ENCODE results near the gene C12orf43. TPM values are rescaled to one million over a fixed set of nuclear protein-coding genes. Genes with fewer than 3 reads are reported as not detected.
"Not testable (repeated sequence)": the region's sequence is repeated elsewhere in the genome, so short reads cannot be mapped to it uniquely, and the experiment has no call there.

C12orf43 gene
- total and polyA plus RNA-seq, 2 donors: 13.1 to 16.4 TPM

DNA sequence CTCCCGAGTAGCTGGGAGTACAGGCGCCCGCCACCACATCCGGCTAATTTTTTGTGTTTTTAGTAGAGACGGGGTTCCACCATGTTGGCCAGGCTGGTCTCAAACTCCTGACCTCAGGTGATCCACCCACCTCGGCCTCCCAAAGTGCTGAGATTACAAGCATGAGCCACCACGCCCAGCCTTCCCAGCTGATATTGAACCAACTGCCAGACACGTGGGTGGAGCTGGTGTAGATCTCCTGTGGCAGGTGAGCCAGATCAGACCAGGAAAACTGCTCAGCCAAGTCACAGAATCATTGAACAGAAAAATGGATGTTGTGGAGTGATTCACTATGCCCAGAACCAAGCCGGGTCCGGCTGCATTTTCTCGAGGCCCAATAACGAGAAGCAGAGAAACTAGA is 31.1 kb upstream of the C12orf43 start:
- H3K4me3 ChIP-seq (ENCODE audit: low read depth, low read length); H3K4me1 ChIP-seq (ENCODE audit: insufficient read depth); H3K27ac ChIP-seq (ENCODE audit: low read depth); H3K36me3 ChIP-seq (ENCODE audit: insufficient read depth); DNase-seq (ENCODE audit: extremely low spot score): not testable (repeated sequence)
- 85% methylated on average over 12 of the region's 12 CpGs for WGBS

DNA sequence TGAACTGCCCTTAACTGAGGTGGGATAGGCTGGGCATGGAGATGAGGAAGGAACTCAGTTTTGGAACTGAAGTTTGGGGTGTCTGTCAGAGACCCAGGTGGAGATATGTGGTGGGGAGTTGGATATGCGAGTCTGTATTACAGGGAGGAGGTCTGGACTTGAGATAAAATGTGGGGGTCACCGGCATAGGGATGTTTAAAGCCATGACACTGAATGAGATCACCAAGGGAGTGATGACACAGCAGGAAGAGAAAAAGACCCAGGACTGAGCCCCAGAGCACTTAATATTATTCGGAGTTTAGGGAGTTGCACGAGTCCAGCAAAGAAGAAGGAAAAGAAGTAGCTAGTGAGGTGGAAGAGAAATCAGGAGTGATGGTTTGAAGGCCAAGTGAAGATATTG is 26.8 kb upstream of the C12orf43 start:
- H3K4me1 ChIP-seq (ENCODE audit: insufficient read depth): no peaks in the 10 kb centered on the region
- no peak overlapping the region for H3K27ac ChIP-seq (ENCODE audit: low read depth)
- 81% methylated on average over 4 of the region's 4 CpGs for WGBS
- DNase-seq (ENCODE audit: extremely low spot score): no peak
- H3K4me3 ChIP-seq (ENCODE audit: low read depth, low read length): no peak overlapping the region
- H3K36me3 ChIP-seq (ENCODE audit: insufficient read depth): no peaks in the 10 kb centered on the region

DNA sequence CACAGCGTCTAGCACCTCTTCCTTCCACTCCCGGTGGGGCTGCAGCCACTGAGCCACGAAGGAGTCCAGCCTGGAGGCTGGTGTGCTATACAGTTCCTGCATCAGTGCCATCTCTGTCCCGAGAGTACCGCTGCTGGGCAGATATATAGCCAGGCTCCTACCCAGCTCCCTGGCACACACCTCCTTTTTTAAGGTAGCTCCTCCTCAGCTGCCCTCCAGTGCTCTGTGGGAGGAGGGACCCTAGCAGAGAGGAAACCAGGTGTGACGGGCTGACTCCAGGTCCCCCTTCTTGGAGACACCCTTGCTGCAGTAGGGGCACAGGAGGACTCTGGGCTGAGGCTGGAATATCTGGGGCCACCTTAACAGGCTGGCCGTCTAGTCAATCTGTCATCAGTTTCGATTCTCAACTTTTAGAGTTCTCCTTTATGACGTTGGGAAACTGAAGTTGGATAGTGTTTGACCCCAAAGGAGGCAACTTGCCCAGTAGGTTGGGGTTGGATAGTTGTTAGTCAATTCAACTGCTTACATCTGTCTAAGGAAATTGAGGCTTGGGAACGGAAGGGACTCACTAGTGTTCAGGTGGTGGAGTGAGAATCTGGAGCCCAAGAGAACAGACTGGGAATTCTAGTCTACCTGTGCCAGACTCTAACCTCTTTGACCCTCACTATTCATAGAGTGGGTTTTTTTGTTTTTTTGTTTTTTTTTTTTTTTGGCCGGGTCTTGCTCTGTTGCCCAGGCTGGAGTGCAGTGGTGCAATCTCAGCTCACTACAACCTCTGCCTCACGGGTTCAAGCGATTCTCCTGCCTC is 22.8 kb upstream of the C12orf43 start, which contains the start of gene OASL:
TSS of gene OASL (minus strand) at position 386 of the 808 bp plus-strand sequence. CDS start at position 111, 275 bp downstream.
- H3K36me3 ChIP-seq (ENCODE audit: insufficient read depth): no peaks in the 10 kb centered on the region
- H3K4me1 ChIP-seq (ENCODE audit: insufficient read depth): no peaks in the 10 kb centered on the region
- 29% methylated on average over 13 of the region's 13 CpGs for WGBS
- DNase-seq (ENCODE audit: extremely low spot score): no peak
- peak within 1 kb of the TSS; percentile 40 for H3K4me3 ChIP-seq (ENCODE audit: low read depth, low read length)
- H3K27ac ChIP-seq (ENCODE audit: low read depth): no peak within 1 kb of the TSS

DNA sequence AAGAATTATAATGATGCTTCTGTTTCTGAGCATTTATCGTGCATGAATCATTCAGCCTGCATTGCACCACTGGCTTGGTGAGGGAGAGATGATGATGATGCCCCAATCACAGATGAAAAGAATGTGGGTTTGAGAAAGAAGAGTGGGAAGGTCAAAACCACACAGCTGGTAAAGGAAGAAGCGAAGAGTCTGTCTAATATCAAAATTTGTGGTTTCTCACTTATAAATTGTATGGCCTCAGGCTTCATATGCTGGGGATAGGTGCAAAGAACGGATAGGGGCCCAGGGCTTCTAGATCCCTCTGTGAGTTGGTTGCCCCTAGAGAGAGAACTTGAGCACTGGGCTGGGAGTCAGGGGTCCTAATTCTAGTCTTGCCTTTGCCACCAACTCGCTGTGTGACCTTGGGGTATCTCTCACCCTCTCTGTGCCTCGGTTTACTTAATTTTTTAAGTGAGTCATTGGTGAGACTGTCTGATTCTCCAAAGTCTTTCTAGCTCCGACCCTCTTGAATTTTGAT is 20.6 kb upstream of the C12orf43 start:
- WGBS: 81% methylated on average over 6 of the region's 6 CpGs
- Histone ChIP-seq H3K4me1 (ENCODE audit: insufficient read depth) (no peaks in the 10 kb centered on the region), H3K27ac (ENCODE audit: low read depth) (no peak overlapping the region), H3K4me3 (ENCODE audit: low read depth, low read length) (no peak overlapping the region), H3K36me3 (ENCODE audit: insufficient read depth) (no peaks in the 10 kb centered on the region)
- no peak for DNase-seq (ENCODE audit: extremely low spot score)

DNA sequence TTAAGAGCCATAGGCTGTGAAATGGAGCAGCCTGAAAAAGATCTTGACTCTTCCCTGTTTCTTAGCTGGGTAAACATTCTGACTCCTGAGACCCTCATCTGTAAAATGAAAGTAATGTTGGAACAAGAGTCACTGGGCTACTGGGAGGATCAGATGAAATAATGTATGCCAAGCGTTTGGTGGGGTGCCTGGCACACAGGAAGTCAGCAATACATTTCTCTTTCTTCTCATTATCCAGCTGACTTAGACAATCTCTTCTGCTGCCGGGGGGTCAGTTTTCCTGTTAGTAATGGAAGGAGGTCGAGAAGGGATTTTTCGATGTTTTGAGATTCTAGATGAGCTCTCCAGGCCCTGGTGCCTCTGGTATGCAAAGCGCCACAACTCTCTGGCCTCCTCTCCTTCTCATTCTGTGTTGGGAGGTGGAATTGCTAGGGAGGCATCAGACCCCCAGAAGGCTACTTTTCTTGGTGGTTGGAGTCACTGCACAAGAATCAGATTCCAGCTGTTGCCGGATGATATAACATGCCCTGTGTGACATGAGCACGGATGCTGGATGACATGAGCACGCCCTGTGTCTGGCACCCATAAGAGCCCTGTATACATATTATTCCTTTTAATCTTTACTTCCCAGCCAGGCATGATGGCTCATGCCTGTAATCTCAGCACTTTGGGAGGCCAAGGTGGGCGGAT is 18.5 kb upstream of the C12orf43 start:
- Histone ChIP-seq H3K36me3 (ENCODE audit: insufficient read depth) (no peaks in the 10 kb centered on the region), H3K4me1 (ENCODE audit: insufficient read depth) (no peaks in the 10 kb centered on the region), H3K4me3 (ENCODE audit: low read depth, low read length) (no peak overlapping the region), H3K27ac (ENCODE audit: low read depth) (no peak overlapping the region)
- DNase-seq (ENCODE audit: extremely low spot score): no peak
- 76% methylated on average over 9 of the region's 9 CpGs for WGBS

DNA sequence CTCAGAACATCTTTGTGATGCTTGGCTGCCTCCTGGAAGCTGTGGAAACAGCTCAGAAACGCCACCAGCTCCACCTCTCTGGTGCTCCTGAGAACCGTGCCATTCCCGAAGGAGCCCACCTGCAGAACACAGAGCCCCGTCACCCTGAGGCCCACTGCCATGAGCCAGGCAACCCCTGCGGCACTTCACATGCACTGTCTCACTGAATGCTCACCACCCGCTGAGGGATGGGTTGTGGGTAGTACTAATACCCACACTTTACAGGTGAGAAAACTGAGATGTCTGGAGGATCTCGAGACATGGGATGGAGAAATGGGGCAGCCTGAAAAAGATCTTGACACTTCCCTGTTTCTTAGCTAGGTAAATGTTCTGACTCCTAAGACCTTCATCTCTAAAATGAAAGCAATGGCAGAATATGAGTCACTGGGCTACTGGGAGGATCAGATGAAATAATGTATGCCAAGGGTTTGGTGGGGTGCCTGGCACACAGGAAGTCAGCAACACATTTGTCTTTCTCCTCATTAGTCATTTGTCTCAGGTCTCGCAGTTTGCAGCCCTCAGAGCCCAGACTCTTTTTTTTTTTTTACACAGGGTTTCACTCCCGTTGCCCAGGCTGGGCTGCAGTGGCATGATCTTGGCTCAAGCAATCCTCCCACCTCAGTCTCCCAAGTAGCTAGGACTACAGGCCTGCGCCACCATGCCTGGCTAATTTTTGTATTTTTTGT is 17.5 kb upstream of the C12orf43 start:
- DNase-seq (ENCODE audit: extremely low spot score): no peak
- H3K4me3 ChIP-seq (ENCODE audit: low read depth, low read length): no peak overlapping the region
- peak overlapping the region; percentile 61 for H3K27ac ChIP-seq (ENCODE audit: low read depth)
- no peaks in the 10 kb centered on the region for H3K36me3 ChIP-seq (ENCODE audit: insufficient read depth)
- H3K4me1 ChIP-seq (ENCODE audit: insufficient read depth): no peaks in the 10 kb centered on the region
- WGBS: 84% methylated on average over 10 of the region's 10 CpGs

DNA sequence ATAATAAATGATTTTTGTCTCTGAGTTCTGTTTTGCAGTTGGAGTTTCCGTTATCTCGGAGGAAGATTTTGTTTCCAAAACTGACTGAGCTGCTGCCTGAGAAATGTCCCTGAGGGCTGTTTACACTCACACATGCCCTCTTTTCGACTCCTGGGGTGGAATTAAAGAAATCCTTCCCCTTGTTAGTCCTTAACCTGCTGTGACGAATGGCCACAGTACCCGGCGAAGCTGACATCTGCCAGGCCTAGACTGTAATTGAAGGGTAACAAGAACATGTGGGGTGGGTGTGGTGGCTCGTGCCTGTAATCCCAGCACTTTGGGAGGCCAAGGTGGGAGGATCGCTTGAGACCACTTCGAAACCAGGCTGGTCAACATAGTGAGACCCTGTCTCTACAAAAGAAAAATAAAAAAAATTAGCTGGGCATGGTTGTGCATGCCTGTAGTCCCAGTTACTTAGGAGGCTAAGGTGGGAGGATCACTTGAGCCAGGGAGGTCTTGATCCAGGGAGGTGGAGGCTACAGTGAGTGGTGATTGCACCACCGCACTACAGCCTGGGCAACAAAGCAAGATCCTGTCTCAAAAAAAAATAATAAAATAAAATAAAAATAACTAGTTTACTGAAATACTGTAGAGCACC is 14.4 kb upstream of the C12orf43 start:
- no peak for DNase-seq (ENCODE audit: extremely low spot score)
- H3K4me3 ChIP-seq (ENCODE audit: low read depth, low read length): no peak overlapping the region
- H3K27ac ChIP-seq (ENCODE audit: low read depth): no peak overlapping the region
- no peaks in the 10 kb centered on the region for H3K4me1 ChIP-seq (ENCODE audit: insufficient read depth)
- 53% methylated on average over 10 of the region's 10 CpGs for WGBS
- no peaks in the 10 kb centered on the region for H3K36me3 ChIP-seq (ENCODE audit: insufficient read depth)

DNA sequence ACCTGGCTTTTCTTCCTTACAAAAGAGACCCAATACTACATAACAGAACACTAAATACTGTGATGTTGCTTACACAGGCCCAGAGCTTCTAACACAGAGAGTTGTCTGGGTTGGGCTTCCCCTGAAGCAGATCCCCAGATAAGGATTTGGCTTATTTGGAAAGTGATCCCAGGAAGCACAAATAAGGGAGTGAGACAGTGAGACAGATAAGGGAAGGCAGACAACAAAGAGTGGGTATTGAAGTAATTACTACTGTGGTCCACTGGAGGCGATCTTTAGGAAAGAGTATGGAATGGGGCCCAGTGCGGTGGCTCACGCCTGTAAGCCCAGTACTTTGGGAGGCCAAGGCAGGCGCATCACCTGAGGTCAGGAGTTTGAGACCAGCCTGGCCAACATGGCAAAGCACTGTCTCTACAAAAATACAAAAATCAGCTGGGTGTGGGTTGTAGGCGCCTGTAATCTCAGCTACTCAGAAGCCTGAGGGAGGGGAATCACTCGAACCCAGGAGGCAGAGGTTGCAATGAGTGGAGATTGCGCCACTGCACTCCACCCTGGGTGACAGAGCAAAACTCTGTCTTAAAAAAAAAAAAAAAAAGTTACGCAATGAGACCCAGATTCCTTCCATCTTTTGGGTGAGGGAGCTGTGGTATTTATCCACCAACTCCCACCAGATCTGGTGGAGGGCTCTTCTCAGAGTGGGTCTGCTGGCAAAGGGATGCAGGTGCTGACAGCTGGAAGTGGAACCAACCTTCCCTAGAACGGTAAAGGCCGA is 10.2 kb upstream of the C12orf43 start:
- Histone ChIP-seq H3K36me3 (ENCODE audit: insufficient read depth) (no peaks in the 10 kb centered on the region), H3K4me3 (ENCODE audit: low read depth, low read length) (no peak overlapping the region), H3K4me1 (ENCODE audit: insufficient read depth) (no peaks in the 10 kb centered on the region), H3K27ac (ENCODE audit: low read depth) (no peak overlapping the region)
- no peak for DNase-seq (ENCODE audit: extremely low spot score)
- WGBS: 85% methylated on average over 10 of the region's 10 CpGs

DNA sequence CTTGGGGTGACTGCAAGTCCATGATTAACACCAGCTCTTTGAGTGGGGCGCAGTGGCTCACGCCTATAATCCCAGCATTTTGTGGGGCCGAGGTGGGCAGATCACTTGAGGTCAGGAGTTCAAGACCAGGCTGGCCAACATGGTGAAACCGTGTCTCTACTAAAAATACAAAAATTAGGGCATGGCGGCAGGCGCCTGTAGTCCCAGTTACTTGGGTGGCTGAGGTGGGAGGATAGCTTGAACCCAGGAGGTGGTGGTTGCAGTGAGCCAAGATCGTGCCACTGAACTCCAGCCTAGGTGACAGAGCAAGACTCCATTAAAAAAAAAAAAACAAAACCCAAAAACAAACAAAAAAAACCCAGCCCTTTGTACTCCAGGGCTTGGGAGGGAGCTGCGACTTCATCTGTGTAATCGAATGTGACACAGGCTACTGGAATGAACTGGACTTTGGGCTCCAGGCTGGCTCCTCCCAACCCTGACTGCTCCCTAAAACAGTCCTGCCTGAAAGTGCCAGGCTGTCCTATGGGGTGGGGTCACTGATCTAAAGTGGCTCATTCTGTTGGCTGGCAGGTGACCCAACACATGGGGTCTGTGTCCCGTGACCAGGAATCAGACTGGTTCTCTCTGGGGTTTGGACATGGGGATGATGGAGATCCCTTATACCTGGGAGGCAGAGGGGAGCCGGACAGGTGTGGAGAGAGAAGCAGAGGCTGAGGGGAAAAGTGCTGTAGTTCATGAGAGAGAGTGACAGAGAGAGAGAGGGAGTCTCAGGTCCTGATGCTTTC is 9.3 kb upstream of the C12orf43 start:
- Histone ChIP-seq H3K27ac (ENCODE audit: low read depth) (no peak overlapping the region), H3K4me3 (ENCODE audit: low read depth, low read length) (no peak overlapping the region), H3K36me3 (ENCODE audit: insufficient read depth) (no peaks in the 10 kb centered on the region), H3K4me1 (ENCODE audit: insufficient read depth) (no peaks in the 10 kb centered on the region)
- DNase-seq (ENCODE audit: extremely low spot score): no peak
- 87% methylated on average over 11 of the region's 11 CpGs for WGBS

DNA sequence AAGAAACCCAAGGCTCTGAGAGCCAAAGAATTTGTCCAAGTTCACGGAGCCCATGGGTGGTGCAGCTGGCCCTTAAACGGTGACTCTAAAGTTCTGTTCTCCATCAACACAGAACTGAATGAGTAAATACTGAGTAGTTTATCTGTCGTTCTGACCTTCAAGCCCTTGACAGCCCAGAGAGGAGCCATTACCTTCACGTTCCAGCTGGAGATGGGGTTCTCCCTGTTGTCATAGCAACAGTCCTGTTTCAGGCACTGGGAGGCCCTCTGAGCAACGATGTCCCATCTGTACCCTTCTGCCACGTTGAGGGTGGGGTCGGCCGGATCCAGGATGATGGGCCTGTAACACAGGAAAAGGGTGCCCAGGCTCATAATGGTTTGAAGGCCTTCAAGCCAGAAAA is 7.5 kb upstream of the C12orf43 start:
- Histone ChIP-seq H3K36me3 (ENCODE audit: insufficient read depth) (no peaks in the 10 kb centered on the region), H3K27ac (ENCODE audit: low read depth) (no peak overlapping the region), H3K4me1 (ENCODE audit: insufficient read depth) (no peaks in the 10 kb centered on the region), H3K4me3 (ENCODE audit: low read depth, low read length) (no peak overlapping the region)
- 62% methylated on average over 8 of the region's 8 CpGs for WGBS
- no peak for DNase-seq (ENCODE audit: extremely low spot score)

DNA sequence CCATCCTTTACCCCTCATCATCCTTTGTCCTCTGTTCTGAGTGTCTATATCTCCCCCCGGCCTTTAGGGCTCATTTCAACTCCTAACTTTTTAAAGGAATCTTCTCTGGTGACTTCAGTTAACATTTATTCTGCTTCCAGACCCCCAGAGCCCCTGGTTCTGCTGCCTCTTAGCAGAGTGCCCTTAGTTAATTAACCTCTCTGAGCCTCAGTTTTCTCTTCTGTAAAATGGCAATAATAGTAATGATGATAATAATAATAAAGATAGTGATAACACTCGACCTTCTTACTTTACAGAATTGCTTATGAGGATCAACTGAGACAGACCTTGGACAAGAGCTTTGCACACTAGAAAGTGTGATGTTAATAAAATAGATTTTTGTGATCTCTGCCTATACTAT is 6.4 kb upstream of the C12orf43 start:
- WGBS: 60% methylated on average over 2 of the region's 2 CpGs
- no peak overlapping the region for H3K4me3 ChIP-seq (ENCODE audit: low read depth, low read length)
- H3K36me3 ChIP-seq (ENCODE audit: insufficient read depth): no peaks in the 10 kb centered on the region

DNA sequence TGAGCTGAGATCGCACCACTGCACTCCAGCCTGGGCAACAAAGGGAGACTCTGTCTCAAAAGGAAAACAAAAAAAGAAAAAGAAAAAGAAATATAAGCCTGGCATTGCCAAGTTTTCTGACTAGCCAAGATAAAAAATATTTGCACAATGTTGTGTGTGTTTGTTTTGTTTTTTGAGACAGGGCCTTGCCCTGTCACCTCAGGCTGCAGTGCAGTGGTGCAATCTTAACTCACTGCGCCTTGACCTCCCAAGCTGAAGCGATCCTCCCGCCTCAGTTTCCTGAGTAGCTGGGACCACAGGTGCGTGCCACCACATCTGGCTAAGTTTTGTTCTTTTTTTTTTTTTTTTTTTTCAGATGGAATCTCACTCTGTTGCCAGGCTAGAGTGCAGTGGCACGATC is 5.5 kb upstream of the C12orf43 start:
- DNase-seq (ENCODE audit: extremely low spot score): no peak
- WGBS: 88% methylated on average over 6 of the region's 6 CpGs
- Histone ChIP-seq H3K36me3 (ENCODE audit: insufficient read depth) (no peaks in the 10 kb centered on the region), H3K4me3 (ENCODE audit: low read depth, low read length) (no peak overlapping the region), H3K27ac (ENCODE audit: low read depth) (no peak overlapping the region), H3K4me1 (ENCODE audit: insufficient read depth) (no peaks in the 10 kb centered on the region)

More for the DNA sequence above, 6.4 kb upstream of the C12orf43 start:
- H3K27ac ChIP-seq (ENCODE audit: low read depth): no peak overlapping the region
- no peak for DNase-seq (ENCODE audit: extremely low spot score)
- no peaks in the 10 kb centered on the region for H3K4me1 ChIP-seq (ENCODE audit: insufficient read depth)

Measured in urinary bladder (tissue), 4 donors.